Measurements from ENCODE around the gene CPNE2.
"Not testable (repeated sequence)": the region's sequence is repeated elsewhere in the genome, so short reads cannot be mapped to it uniquely, and the experiment has no call there.

Gene CPNE2

GRCh38 chr16:57096192-57096591, 3.8 kb downstream of the CPNE2 start:
- no peak overlapping the region for H3K4me3 ChIP-seq (ENCODE audit: control insufficient read depth, low read depth, low read length)
- no peak for DNase-seq (ENCODE audit: low read depth)
- no peak for TF ChIP-seq CTCF (conservative IDR thresholded peaks at IDR 0.05; ENCODE audit: control insufficient read depth, insufficient read depth, low read depth, low read length)

- no peak for DNase-seq (ENCODE audit: low read depth)
- TF ChIP-seq CTCF (conservative IDR thresholded peaks at IDR 0.05; ENCODE audit: control insufficient read depth, insufficient read depth, low read depth, low read length): no peak
- no peak overlapping the region for H3K4me3 ChIP-seq (ENCODE audit: control insufficient read depth, low read depth, low read length)
These were observed 4.4 kb downstream of the CPNE2 start for GRCh38 chr16:57096793-57097192.

GRCh38 chr16:57098188-57098841, 5.9 kb downstream of the CPNE2 start:
- TF ChIP-seq CTCF (conservative IDR thresholded peaks at IDR 0.05; ENCODE audit: control insufficient read depth, insufficient read depth, low read depth, low read length): no peak
- no peak for DNase-seq (ENCODE audit: low read depth)
- H3K4me3 ChIP-seq (ENCODE audit: control insufficient read depth, low read depth, low read length): no peak overlapping the region

GRCh38 chr16:57099965-57100364, 7.6 kb downstream of the CPNE2 start:
- peak; percentile 59 for DNase-seq (ENCODE audit: low read depth)
- H3K4me3 ChIP-seq (ENCODE audit: control insufficient read depth, low read depth, low read length): not testable (repeated sequence)

- DNase-seq (ENCODE audit: low read depth): no peak
- TF ChIP-seq CTCF (conservative IDR thresholded peaks at IDR 0.05; ENCODE audit: control insufficient read depth, insufficient read depth, low read depth, low read length): no peak
- no peak overlapping the region for H3K4me3 ChIP-seq (ENCODE audit: control insufficient read depth, low read depth, low read length)
These were observed 8.1 kb downstream of the CPNE2 start for GRCh38 chr16:57100445-57100844.

- no peak overlapping the region for H3K4me3 ChIP-seq (ENCODE audit: control insufficient read depth, low read depth, low read length)
- DNase-seq (ENCODE audit: low read depth): no peak
- TF ChIP-seq CTCF (conservative IDR thresholded peaks at IDR 0.05; ENCODE audit: control insufficient read depth, insufficient read depth, low read depth, low read length): no peak
These were observed 10.8 kb downstream of the CPNE2 start for GRCh38 chr16:57102888-57103851.

GRCh38 chr16:57104706-57105105, 12.3 kb downstream of the CPNE2 start:
- no peak overlapping the region for H3K4me3 ChIP-seq (ENCODE audit: control insufficient read depth, low read depth, low read length)
- TF ChIP-seq CTCF (conservative IDR thresholded peaks at IDR 0.05; ENCODE audit: control insufficient read depth, insufficient read depth, low read depth, low read length): no peak
- no peak for DNase-seq (ENCODE audit: low read depth)

Data from fibroblast of mammary gland (primary cell).